Posterior vena cava (tissue), 2 donors: Measurements from ENCODE around the gene ZNF775. TPM values are rescaled to one million over a fixed set of nuclear protein-coding genes. Genes with fewer than 3 reads are reported as not detected.
A peak's percentile ranks its signal among the peaks of the same experiment; 100 is the strongest.

Source experiments
- DNase-seq: peaks from one replicate; pipeline ENCODE4 v3.0.0-alpha.2; 2020; ENCODE audit warnings: low spot score
- intact Hi-C, 2 donors: fragments of 100-400 bp; cut with DNase I; formaldehyde crosslinking; loops; one replicate each; pipeline versions ENCODE4 v1.14.1 to v1.14.2; 2022 to 2023
- total RNA-seq, 2 donors: library from RNA; stranded (reverse); fragmentation: NEBNext Ultra II Directional; extraction: Animal tissue kit (Norgen Biotek cat#: 25700); gene quantifications; one replicate each; pipeline ENCODE4 v1.2.1, GENCODE V29; 2021
- donor health status: DM: yes; HTN: yes; CAD: no.
- donor health status: DM: yes; HTN: yes; CAD: no.

ZNF775 gene
- total RNA-seq, 2 donors from 2014 or later = 4.6 to 5.0 TPM

DNA sequence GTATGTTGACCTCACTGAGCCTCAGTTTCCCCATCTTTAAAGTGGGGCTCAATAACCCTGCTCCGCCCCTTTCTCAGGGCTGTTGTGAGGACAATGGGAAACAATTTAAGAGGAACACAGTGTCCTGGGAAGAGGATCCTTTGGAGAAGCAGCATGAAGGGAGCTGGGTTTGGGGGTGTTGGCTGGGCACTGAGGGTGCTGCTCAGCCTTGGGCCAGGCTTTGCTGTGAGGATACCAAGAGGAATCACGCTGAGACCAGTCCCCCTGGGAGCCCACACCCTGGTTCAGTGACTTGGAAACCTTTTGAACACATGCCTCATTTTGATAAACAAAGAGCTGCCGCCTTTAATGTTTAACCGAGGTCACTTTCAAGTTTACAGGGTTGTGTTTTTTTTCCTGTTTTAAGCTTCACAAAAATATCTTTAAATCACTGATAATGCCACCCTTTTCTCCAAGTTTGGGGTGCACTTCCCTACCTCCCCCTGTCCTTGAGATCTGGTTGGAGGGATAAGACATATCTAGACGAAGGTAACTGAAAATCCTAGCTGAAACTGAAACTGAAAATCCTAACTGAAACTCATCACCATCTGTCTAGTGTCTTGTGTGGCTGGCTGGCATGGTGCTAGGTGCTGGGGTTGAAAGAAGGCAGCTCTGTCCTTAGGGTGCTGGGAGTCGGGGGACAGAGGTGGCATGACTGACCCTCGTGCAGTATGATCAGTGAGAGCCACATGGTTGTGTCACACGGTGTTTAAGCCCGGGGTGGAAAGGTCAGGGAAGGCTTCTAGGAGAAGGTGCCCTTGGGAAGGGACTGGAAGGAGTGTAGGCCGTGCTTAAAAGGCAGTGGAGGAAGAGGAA is 27.7 kb downstream of the ZNF775 start:
- no peak for DNase-seq
- intact Hi-C loops = loop anchor here in 1 of 2 donors (5.0 kb wide), 1 partner anchor 34 kb away; no protein-coding TSS in a partner anchor

DNA sequence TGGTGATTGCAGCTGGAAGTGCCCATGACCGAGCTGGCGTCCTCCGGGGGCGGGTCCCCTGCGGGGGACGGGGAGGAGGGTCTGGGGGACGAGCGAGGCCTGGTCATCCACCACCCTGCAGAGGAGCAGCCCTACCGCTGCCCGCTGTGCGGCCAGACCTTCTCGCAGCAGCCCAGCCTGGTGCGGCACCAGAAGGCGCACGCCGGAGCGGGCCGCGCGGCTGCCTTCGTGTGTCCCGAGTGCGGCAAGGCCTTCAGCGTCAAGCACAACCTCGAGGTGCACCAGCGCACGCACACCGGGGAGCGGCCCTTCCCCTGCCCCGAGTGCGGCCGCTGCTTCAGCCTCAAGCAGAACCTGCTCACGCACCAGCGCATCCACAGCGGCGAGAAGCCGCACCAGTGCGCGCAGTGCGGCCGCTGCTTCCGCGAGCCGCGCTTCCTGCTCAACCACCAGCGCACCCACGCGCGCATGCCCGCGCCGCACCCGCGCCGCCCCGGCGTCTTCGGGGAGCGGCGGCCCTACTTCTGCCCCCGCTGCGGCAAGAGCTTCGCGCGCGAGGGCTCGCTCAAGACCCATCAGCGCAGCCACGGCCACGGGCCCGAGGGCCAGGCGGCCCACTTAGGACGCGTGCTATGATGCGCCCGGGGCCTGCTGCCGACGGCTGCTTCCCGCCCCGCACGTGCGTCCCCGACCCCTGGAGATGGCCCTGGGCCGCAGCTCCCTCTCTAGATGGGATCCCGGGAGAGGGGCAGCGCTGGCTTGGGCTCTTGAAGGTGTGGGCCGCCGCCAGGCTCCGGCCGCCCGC is 28.7 kb downstream of the ZNF775 start:
- intact Hi-C loops = loop anchor here in 1 of 2 donors (5.0 kb wide), 1 partner anchor 35 kb away; no protein-coding TSS in a partner anchor
- no peak for DNase-seq

DNA sequence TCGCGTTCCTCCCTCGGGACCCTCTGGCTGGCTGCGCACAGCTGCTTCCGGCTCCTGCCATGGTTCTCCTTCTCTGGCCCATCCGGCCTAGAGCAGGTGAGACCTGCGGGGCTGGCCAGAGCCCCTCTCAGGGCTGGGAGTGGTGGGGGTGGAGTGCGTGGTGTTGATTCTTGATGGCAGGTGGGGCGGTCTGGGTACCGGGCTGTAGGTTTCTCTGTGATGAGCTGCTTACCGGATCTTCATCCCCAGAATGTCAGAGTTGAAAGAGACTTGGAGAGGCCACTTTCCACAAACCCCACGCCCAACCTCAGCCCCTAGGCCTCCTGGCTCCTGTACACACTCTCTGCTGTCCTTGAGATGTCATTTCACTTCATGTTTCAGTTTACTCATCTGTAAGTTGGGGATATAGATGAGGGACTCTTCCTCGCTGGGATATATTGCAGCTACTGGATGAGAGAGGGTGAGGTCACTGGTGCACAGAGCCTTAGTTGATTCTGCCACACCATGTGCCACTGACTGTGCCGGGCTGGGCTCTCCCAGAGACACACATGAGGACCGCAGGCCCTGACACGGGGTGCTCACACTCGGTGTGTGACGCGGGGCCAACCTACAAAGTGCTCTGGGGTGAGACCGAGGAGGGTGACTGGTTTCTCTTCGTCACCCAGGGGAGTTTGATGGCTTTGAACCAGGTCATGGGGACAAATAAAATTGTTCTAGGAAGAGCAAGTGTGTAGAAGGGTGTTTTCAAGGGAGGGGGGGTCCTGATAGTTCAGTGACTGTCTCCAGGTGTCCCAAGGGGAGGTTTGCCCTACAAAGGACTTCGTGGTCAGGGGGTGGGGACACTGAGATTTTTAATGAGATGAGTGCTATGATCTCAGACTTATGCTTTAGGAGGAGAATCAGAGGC is 29.5 kb downstream of the ZNF775 start:
- DNase-seq = no peak
- intact Hi-C loops = loop anchor here in 1 of 2 donors (5.0 kb wide), 1 partner anchor 36 kb away; no protein-coding TSS in a partner anchor

DNA sequence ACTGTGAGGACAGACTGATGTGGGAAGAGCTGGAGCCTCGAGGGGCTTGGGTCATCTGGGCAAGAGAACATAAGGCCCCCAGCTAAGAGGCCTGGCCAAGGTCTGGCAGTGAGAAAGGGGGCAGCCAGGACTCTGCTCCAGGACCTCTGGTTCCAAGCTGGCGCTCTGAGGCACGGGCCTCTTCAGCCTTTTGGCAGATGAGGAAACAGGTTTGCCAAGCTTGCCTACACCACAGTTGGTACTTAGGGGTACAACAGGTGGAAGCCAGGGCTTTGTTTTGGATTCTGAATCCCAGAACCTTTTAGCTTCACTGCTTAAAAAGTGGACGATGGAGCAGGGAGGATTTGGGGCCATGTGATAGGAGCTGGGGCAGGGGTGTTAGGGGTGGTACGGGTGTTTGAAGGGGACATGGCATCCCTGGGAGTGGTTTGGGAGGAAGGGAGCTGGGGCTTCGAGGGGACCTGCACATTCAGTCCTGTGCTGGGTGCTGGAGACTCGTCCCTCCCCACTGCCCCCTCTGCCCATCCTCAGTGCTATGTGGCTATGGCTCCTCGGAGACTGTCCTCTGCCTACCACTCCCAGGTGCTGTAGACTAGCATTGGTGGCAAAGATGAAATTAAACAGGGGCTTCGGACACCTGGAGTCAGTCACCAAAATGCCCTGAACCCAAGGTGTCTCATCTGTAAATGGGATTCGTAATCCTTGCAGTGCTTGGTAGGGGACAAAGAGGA is 30.3 kb downstream of the ZNF775 start:
- intact Hi-C loops = loop anchor here in 1 of 2 donors (5.0 kb wide), 1 partner anchor 37 kb away; no protein-coding TSS in a partner anchor
- DNase-seq = no peak

DNA sequence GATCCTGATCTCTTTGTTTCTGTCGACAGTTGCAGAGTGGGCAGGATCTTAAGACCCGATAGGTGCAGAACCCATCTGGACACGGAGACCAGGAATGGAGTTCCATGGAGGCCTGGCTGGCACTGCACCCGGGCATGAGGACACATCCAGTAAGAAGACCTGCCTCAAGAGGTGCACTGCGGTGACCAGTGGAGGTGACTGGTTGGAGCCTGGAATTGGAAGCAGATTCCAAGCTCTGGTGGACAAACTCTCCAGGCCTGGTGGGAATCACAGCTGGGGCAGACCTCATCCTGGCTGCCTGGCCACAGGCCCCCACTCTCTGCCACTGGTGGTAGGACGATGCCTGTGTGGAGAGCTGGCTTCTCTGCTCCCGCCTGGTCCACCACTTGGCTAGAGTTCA is 31.0 kb downstream of the ZNF775 start:
- intact Hi-C loops = no loop called here
- no peak for DNase-seq

DNA sequence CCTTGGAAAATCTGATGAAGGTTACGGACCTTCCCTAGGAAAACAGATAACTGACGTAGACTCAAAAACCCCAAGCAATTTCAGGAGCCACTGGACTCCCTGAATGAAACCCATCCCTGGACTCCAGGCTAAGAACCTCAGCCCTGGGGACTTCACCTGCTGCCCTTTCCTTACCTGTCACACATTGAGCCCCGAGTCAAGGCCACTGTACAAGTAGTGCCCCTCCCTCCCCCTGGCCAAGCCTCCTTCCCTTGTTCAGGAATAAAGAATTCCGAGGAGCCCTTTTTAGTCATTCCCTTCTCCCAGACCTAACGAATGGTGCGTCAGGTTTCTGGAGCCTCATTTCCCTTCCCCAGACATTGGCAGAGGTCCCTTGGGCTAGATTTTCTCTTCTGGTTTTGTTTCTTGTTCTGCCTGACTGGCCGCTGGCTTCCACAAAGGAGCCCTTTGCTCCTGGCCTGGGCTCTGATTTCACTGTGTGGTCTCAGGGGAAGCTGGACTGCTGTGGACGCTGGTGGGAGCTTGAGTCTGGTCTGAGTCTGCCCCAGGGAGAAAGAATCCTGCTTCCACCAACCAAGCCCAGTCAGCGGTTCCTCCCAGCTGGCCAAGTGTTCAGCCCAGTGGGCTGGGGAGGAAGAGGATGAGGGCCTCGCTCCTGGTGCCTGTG is 31.7 kb downstream of the ZNF775 start:
- DNase-seq = no peak

DNA sequence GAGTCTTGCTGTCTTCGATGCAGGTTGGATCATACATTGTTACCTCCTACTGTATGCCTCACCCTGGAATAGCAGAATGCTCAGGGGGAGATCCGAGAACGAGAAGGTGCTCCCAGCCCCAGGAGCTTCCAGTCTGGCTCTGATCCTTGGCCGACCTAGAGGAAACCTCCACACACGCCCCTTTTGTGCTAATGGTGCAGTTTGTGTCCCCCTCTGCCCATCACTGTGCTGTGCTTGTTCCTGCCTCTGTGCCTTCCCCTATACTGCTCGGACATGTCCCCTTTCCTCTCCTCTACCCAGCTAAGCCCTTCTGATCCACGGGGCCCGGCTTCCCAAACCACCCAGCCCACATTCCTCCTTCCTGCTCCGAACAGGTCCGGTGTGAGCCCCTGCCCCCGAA is 32.5 kb downstream of the ZNF775 start:
- intact Hi-C loops = no loop called here
- no peak for DNase-seq

More for the DNA sequence above, 31.7 kb downstream of the ZNF775 start:
- intact Hi-C loops = no loop called here

DNA sequence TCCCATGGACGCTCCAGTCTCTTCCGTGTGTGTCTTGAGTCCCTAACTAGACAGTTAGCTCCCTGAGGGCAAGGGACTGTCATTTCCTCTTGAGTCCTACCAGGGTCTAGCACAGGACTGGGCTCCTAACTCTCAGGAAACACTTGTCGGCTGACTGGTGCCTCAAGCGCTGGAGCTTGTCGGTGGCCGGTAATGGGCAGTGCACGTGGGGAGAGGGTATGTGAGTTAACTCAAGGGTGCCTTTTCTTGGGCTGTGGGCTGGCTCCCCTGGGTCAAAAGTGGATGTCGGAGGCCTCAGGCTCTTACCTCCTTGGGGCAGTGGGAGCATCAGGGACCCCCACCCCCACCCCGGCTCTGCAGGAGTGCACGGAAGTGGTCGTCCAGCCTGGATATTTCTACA is 32.9 kb downstream of the ZNF775 start:
- intact Hi-C loops = no loop called here
- DNase-seq = no peak

DNA sequence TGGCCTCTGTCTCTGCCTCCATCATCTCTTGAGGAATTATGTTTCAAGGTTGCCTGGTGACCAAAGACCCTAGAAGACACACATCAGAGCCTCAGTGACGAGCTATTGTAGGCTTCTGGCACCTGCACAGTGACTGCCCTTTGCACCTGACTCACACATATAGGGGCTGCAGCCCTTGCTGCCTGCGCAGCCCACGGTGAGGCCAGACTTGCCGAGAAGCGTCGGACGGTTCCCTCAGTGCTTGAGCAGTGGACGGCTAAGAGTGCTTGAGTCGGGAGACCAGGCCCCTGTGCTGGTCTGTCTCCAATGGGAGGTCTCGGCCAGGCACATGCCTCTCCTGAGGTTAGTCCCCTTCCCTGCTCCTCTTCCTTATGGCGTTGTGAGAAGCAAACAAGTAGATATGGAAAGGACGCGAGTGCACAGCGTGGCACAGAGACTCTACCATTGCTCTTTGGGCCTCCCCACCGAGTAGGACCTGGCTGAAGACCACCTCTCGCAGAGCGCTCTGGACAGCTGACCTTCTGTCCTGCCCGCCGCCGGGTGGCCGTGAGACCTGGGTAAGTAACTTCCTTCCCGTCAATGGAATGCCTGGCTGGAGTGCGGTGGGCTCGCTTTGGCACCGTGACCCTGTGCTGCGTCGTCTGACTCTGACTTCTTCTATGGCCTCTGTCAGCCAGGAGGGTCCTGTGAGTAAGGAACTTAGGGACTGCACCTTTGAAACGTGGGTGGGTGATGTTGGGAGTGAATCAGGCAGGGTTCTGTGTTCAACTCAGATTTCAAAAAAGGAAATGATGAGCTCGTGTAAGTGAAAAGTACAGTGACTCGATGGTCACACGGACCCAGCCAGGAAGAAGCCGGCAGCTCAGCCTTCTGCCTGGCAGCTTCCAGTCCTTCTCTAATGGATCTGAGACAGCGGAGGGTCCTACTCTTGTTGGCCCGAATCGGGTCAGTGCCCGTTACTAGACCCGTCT is 33.7 kb downstream of the ZNF775 start:
- intact Hi-C loops = no loop called here
- DNase-seq = no peak

DNA sequence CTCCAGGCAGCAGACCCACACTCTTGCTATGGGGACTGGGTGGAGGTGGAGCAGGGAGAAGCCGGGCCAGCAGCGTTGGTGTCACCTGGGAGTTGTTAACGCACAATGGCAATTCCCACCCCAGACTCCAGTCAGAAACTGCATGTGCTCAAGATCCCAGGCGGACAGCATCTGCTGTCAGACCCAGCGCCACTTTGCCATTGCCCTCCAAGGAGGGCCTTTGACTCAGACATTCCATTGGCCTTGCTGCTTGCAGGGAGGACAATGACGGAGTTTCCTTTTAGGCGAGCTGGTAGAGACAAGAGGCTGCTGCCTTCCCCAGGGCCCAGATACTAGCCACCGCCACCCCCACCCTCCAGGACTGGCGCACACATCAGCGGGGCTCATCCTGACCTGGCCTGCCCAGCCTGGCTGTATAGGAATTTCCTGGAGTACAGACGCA is 34.5 kb downstream of the ZNF775 start:
- intact Hi-C loops = no loop called here
- no peak for DNase-seq

DNA sequence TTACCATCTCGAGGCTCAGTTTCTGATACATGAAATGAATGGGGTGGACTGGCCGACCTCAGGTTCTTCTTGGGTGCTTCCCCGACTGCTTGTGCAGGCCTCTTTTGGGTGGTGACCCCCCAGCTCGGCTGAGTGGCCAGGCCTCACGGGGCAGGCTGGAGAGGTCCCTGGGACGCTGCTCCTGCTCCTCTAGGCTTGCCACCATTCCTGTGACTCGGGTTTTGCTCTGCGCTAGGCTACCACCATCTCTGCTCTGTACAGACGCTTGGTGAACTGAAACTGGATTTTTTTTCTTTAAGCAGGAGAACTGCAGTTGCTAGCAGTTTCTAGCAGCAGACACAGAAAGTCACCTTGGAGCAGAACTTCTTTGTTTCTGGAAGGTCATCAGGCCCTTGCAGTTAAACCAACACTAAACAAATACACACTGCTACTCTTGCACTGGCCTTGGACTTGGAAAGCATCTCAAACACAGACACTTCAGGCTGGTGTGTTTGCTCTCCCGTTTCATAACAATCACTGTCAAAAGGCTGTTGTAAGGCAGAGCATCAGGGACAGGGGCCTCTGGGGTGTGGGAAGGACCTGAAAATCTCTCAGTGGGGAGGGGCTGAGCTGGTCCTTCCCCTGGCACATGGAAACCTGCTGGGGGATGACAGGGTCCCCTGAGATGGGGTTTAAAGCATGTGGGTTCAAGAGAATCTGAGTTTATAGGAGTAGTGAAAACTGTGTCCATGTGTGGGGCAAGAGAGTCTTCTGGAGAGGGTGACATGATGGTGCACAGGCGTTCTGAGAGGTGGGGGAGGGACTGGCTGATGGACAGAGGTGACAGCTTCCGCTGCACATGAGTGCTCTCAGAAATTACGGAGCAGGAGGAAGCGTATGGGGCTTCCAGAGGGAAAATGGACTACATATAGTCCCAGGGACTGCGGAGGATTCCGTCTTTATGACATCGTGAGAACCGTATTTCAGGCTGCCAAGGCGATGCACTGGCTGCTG is 36.3 kb downstream of the ZNF775 start:
- intact Hi-C loops = no loop called here
- DNase-seq = no peak

DNA sequence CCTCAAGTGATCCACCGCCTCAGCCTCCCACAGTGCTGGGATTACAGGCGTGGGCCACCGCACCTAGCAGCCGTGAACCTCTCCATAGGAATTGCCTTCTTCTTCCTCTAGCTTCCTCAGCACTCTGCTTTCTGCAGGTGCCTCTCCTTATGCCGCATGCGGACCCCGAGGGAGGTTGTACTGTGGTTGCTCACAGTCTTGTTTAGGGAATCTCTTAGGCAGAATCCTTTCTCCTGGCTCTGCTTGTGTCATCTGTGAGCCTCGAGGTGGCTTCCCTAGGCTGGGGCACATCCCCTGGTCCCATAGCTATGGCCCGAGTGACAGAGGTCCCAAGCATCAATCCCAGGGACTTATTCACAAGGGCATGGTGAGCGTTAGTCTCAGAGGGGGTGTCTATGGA is 38.1 kb downstream of the ZNF775 start:
- intact Hi-C loops = no loop called here
- no peak for DNase-seq

DNA sequence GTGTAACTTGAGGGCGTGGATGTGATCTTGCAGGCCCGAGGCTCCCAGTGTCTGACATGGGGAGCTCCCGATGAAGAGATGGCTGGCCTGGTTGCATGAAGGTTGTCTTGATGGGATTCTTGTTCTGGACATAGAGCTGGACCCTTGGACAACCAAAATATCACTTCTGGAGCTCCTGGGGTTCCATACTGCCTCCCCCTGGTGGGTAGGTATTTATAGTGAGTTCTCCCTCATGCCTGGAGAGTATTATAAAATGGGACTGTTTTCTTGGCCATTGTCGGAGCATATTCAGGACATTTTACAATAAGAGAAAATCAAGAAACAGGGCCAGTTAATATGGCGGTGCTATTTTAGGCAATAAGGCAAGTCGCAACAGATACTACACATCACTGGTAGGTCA is 38.7 kb downstream of the ZNF775 start:
- no peak for DNase-seq

DNA sequence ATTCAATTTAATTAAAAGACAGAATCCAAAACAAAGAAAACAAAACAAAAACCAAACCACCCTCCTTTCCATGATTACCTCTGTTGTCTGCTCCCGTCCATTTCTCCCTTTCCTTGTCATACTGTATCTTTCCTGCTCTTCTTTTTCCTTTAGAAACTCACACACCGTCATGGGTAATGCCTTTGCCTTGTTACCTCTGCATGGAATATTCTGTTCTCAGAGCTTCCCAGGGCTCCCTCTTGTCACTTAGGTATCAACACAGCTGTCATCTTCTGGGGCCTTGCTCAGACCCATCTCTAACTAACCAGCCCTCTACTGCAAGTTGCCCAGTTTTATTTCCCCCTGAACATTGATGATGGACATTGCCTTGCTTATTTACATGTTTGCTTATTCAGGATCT is 41.1 kb downstream of the ZNF775 start:
- intact Hi-C loops = no loop called here
- no peak for DNase-seq

More for the DNA sequence above, 38.7 kb downstream of the ZNF775 start:
- intact Hi-C loops = no loop called here

DNA sequence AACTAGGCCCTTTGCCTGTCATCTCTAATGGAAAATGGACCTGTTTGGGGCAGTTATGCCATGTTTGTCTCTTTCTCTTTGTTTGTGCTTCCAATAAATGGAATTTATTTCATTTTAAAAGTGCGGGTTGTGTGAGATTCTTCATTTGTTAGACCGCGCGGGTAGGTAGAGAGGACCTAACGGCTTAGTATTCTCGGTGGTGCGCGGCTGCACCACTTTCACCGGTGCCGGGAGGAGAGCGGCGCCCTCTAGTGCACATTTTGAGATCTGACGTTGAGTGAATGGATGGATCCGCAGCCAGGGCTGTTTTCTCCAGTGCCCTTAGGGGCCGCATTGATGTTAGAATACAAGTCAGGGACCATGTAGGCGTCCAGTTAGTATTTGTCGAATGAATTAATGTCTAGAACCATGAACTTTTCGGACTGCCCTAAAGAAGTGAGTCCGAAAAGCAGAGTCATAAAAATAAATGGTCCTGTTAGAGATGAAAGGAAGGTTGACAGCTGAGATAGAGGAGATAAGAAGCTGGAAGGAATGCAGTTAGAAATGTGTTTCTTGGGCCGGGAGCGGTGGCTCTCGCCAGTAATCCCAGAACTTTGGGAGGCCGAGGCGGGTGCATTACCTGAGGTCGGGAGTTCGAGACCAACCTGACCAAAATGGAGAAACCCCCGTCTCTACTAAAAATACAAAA is 42.0 kb downstream of the ZNF775 start:
- DNase-seq = peak; percentile 94
- intact Hi-C loops = no loop called here
